Keratinocyte (primary cell): Measurements from ENCODE around the gene SELPLG. TPM values are rescaled to one million over a fixed set of nuclear protein-coding genes. Genes with fewer than 3 reads are reported as not detected.

Source experiments
- DNase-seq: peaks from one replicate; pipeline ENCODE4 v3.0.0-alpha.2; 2011; ENCODE audit warnings: low read depth, missing footprints, low spot score
- FAIRE-seq: peaks from 2 replicates; lab custom pipeline; 2011; peaks lifted over from hg19 to GRCh38; lab: Jason Lieb, UNC
- H2AFZ ChIP-seq: 2 replicates; pipeline ENCODE4 v1.6.0; 2012; ENCODE audit warnings: low read length, control low read depth, inconsistent platforms; ENCODE audit not compliant: control insufficient read depth
- H3K27ac ChIP-seq: 2 replicates; pipeline ENCODE4 v1.5.1; 2011; ENCODE audit warnings: low read length; ENCODE audit not compliant: control insufficient read depth, insufficient read depth
- H3K27me3 ChIP-seq: 3 replicates; pipeline ENCODE4 v1.6.0; 2011; ENCODE audit warnings: low read length; ENCODE audit not compliant: control insufficient read depth, insufficient read depth; ENCODE audit errors: extremely low read depth
- H3K36me3 ChIP-seq, 2 experiments: 2 replicates in 1 of 2; 3 replicates in 1 of 2; pipeline ENCODE4 v1.5.1; 2011; ENCODE audit warnings: low read length in 2 of 2, mild to moderate bottlenecking in 1 of 2; ENCODE audit not compliant: control insufficient read depth in 2 of 2, insufficient read depth in 2 of 2; ENCODE audit errors: extremely low read depth in 1 of 2
- H3K4me1 ChIP-seq: 3 replicates; pipeline ENCODE4 v1.5.1; 2011; ENCODE audit warnings: low read length; ENCODE audit not compliant: control insufficient read depth, insufficient read depth; ENCODE audit errors: extremely low read depth
- H3K4me2 ChIP-seq: 3 replicates; pipeline ENCODE4 v1.6.0; 2011; ENCODE audit warnings: low read depth, low read length; ENCODE audit not compliant: control insufficient read depth, insufficient read depth; ENCODE audit errors: extremely low read depth
- H3K4me3 ChIP-seq, 3 experiments: fragments of 200-600 bp in 1 of 3; sonication (generic) in 1 of 3; 2 replicates in 2 of 3; 3 replicates in 1 of 3; pipeline ENCODE4 v1.5.1; 2011 to 2016; ENCODE audit warnings: low read length in 3 of 3, mild to moderate bottlenecking in 3 of 3, control low read depth in 2 of 3, inconsistent platforms in 1 of 3, low read depth in 1 of 3, mixed read lengths in 1 of 3, mixed run types in 1 of 3, moderate library complexity in 1 of 3; ENCODE audit not compliant: control insufficient read depth in 2 of 3, insufficient read depth in 2 of 3; ENCODE audit errors: extremely low read depth in 1 of 3
- H3K79me2 ChIP-seq: 2 replicates; pipeline ENCODE4 v1.6.0; 2012; ENCODE audit warnings: low read length; ENCODE audit not compliant: control insufficient read depth, insufficient read depth
- H3K9ac ChIP-seq: 3 replicates; pipeline ENCODE4 v1.6.0; 2011; ENCODE audit warnings: low read length; ENCODE audit not compliant: control insufficient read depth, insufficient read depth; ENCODE audit errors: extremely low read depth
- H3K9me1 ChIP-seq: 3 replicates; pipeline ENCODE4 v1.6.0; 2011; ENCODE audit warnings: low read length; ENCODE audit not compliant: control insufficient read depth, insufficient read depth; ENCODE audit errors: extremely low read depth
- H3K9me3 ChIP-seq: 2 replicates; pipeline ENCODE4 v1.5.1; 2012; ENCODE audit warnings: low read depth, low read length; ENCODE audit not compliant: control insufficient read depth
- H4K20me1 ChIP-seq: 3 replicates; pipeline ENCODE4 v1.6.0; 2011; ENCODE audit warnings: low read length; ENCODE audit not compliant: control insufficient read depth, insufficient read depth; ENCODE audit errors: extremely low read depth
- CTCF ChIP-seq, 3 experiments: IDR thresholded peaks in 1 of 3; conservative IDR thresholded peaks in 1 of 3; optimal IDR thresholded peaks in 1 of 3; 2 replicates in 2 of 3; 3 replicates in 1 of 3; pipeline versions ENCODE3 to v1.5.1; 2011; ENCODE audit warnings: low read length in 3 of 3, mild to moderate bottlenecking in 3 of 3, moderate library complexity in 2 of 3, control low read depth in 1 of 3, inconsistent platforms in 1 of 3; ENCODE audit not compliant: insufficient read depth in 2 of 3; ENCODE audit errors: extremely low read depth in 1 of 3
- EZH2 ChIP-seq: IDR thresholded peaks from one replicate; pipeline ENCODE4 v1.6.1; 2012; ENCODE audit warnings: inconsistent platforms, mild to moderate bottlenecking, low read length, moderate library complexity
- dilution Hi-C: fragments of 300-500 bp; cut with MboI; formaldehyde crosslinking; loops from one replicate; pipeline ENCODE4 v1.7.0; 2020; ENCODE audit warnings: low sequenced_read_pairs; ENCODE audit not compliant: extremely low pct_ligation_motif_present
- polyA plus RNA-seq, 5 experiments: library from polyadenylated mRNA; depleted of rRNA in 3 of 5; stranded (reverse) in 3 of 5; stranded (forward) in 1 of 5; unstranded in 1 of 5; fragments of >200 nt; gene quantifications; 1 replicate in 1 of 5; 2 replicates in 3 of 5; 3 replicates in 1 of 5; pipeline versions ENCODE4 v1.2.1 to v1.2.3, GENCODE V29; 2011 to 2012; ENCODE audit warnings: missing spikeins in 2 of 5, low read depth in 1 of 5, low replicate concordance in 1 of 5

Gene SELPLG
- polyA plus RNA-seq, 1 donor (not counting 4 experiments of a cell fraction or from before 2014, with no cell fraction given), result 0.80 TPM

- dilution Hi-C loops, result no loop called here
- no peak overlapping the region for H3K9ac ChIP-seq
- no peaks in the 10 kb centered on the region for H4K20me1 ChIP-seq
- H3K4me1 ChIP-seq, result no peaks in the 10 kb centered on the region
- no peaks in the 10 kb centered on the region for H3K9me3 ChIP-seq
- no peaks in the 10 kb centered on the region for H3K9me1 ChIP-seq
- no peak for TF ChIP-seq EZH2
- no peak for TF ChIP-seq CTCF (optimal IDR thresholded peaks at IDR 0.05 in 1 of 3, IDR thresholded peaks at IDR 0.05 in 1 of 3, conservative IDR thresholded peaks at IDR 0.05 in 1 of 3; ENCODE audit: extremely low read depth in 1 of 3, insufficient read depth in 2 of 3, low read length in 3 of 3)
- H2AFZ ChIP-seq, result no peak overlapping the region
- no peak overlapping the region for H3K4me2 ChIP-seq
- FAIRE-seq, result no peak
- H3K27me3 ChIP-seq, result peaks cover 7% of the 10 kb centered on the region
- H3K79me2 ChIP-seq, result no peaks in the 10 kb centered on the region
- no peak for DNase-seq
- H3K27ac ChIP-seq, result no peak overlapping the region
- no peak overlapping the region for H3K4me3 ChIP-seq
- no peaks in the 10 kb centered on the region for H3K36me3 ChIP-seq
Observed at GRCh38 chr12:108598553-108599250, 35.0 kb downstream of the SELPLG start.

GRCh38 chr12:108597559-108598471 lies 35.9 kb downstream of the SELPLG start, which contains the start of gene TMEM119:
TMEM119 (minus strand) TSS chr12:108598084; CDS start chr12:108592383, 5,701 bp downstream.
- dilution Hi-C loops, result no loop called here
- no peaks in the 10 kb centered on the region for H3K4me1 ChIP-seq
- FAIRE-seq, result no peak
- no peaks in the 10 kb centered on the region for H4K20me1 ChIP-seq
- no peak within 1 kb of the TSS for H3K4me3 ChIP-seq
- no peak for DNase-seq
- no peaks in the 10 kb centered on the region for H3K36me3 ChIP-seq
- no peak for TF ChIP-seq EZH2
- no peak for TF ChIP-seq CTCF (optimal IDR thresholded peaks at IDR 0.05 in 1 of 3, IDR thresholded peaks at IDR 0.05 in 1 of 3, conservative IDR thresholded peaks at IDR 0.05 in 1 of 3; ENCODE audit: extremely low read depth in 1 of 3, insufficient read depth in 2 of 3, low read length in 3 of 3)
- no peaks in the 10 kb centered on the region for H3K9me1 ChIP-seq
- peaks cover 7% of the 10 kb centered on the region for H3K27me3 ChIP-seq
- H3K79me2 ChIP-seq, result no peaks in the 10 kb centered on the region
- no peaks in the 10 kb centered on the region for H3K9me3 ChIP-seq
- no peak within 1 kb of the TSS for H3K9ac ChIP-seq
- no peak within 1 kb of the TSS for H3K4me2 ChIP-seq
- no peak within 1 kb of the TSS for H2AFZ ChIP-seq
- no peak within 1 kb of the TSS for H3K27ac ChIP-seq
